LHCN-M2 (cell line): ENCODE measurements around the gene MKS1. TPM values are rescaled to one million over a fixed set of nuclear protein-coding genes. Genes with fewer than 3 reads are reported as not detected.

Source experiments
- DNase-seq: peaks from one replicate; pipeline ENCODE4 v3.0.0-alpha.2; 2012; ENCODE audit warnings: low read depth
- total RNA-seq: library from RNA; depleted of rRNA; stranded (reverse); fragments of >200 nt; gene quantifications from 2 replicates; pipeline ENCODE4 v1.2.3, GENCODE V29; 2014

Gene MKS1
- total RNA-seq, 1 experiment from 2014 or later = 15.5 TPM

- no peak for DNase-seq
These were observed 14.3 kb downstream of the MKS1 start for GRCh38 chr17:58204796-58205195.

- no peak for DNase-seq
These were observed 16.2 kb downstream of the MKS1 start for GRCh38 chr17:58202859-58203258.

- DNase-seq = peak; percentile 57
These were observed 18.9 kb downstream of the MKS1 start for GRCh38 chr17:58200024-58200633.

GRCh38 chr17:58196610-58197009 is 22.4 kb downstream of the MKS1 start:
- DNase-seq = no peak

GRCh38 chr17:58195518-58196123 is 23.4 kb downstream of the MKS1 start:
- DNase-seq = no peak

GRCh38 chr17:58193641-58194255 is 25.3 kb downstream of the MKS1 start:
- DNase-seq = no peak

GRCh38 chr17:58192612-58193011 is 26.4 kb downstream of the MKS1 start, which contains the start of gene EPX:
Gene EPX (plus strand): TSS chr17:58192726. CDS start chr17:58192847, 121 bp downstream.
- no peak for DNase-seq

- no peak for DNase-seq
These were observed 27.7 kb downstream of the MKS1 start for GRCh38 chr17:58191241-58191896.

GRCh38 chr17:58189436-58190146 is 29.5 kb downstream of the MKS1 start:
- DNase-seq = peak; percentile 83

- DNase-seq = no peak
These were observed 31.4 kb downstream of the MKS1 start for GRCh38 chr17:58187675-58188074.

GRCh38 chr17:58187063-58187462 is 32.0 kb downstream of the MKS1 start:
- DNase-seq = no peak

GRCh38 chr17:58186591-58186990 is 32.5 kb downstream of the MKS1 start:
- no peak for DNase-seq

GRCh38 chr17:58184986-58185761 is 33.9 kb downstream of the MKS1 start:
- no peak for DNase-seq

GRCh38 chr17:58184308-58184985 is 34.6 kb downstream of the MKS1 start:
- peak; percentile 26 for DNase-seq

- DNase-seq = no peak
These were observed 35.5 kb downstream of the MKS1 start for GRCh38 chr17:58183514-58183913.

- DNase-seq = no peak
These were observed 37.3 kb downstream of the MKS1 start for GRCh38 chr17:58181796-58182195.

GRCh38 chr17:58176200-58176599 is 42.9 kb downstream of the MKS1 start:
- DNase-seq = peak; percentile 13

- no peak for DNase-seq
These were observed 44.2 kb downstream of the MKS1 start for GRCh38 chr17:58174871-58175270.

GRCh38 chr17:58172369-58173071 is 46.5 kb downstream of the MKS1 start:
- DNase-seq = peak; percentile 31

- DNase-seq = no peak
These were observed 48.4 kb downstream of the MKS1 start for GRCh38 chr17:58170622-58171021.
